Middle frontal gyrus (tissue), 1 donor: ENCODE data around the gene FAM120B.

ENCODE experiments used
- DNase-seq: peaks from one replicate; pipeline ENCODE4 v3.0.0-alpha.2; 2015; ENCODE audit warnings: low spot score; ENCODE audit errors: extremely low spot score

The FAM120B gene

DNA sequence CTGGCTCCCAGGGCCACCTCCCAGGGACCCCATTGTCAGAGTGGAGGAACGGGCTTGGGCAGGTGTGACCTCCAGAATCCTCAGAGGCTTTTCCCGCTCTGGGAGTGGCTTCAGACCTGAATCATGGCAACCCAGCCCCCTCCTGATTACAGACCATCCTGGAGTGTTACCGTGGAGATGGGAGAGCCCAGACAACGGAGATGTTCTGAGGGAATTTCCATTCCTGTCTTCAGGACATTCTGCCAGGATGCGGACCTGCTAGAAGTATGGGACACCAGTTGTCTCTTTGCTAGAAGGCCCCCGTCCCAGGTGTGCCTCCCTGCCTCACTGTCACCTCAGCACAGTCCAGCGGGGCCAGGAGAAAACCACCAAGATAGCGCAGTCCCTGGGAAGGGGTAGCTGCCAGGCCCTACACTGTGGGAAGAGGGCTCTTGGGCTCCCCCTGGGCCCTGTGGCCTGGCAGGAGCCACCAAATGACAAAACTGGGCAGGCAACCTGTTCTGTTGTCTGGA lies 136.6 kb downstream of the FAM120B start:
- DNase-seq = no peak

DNA sequence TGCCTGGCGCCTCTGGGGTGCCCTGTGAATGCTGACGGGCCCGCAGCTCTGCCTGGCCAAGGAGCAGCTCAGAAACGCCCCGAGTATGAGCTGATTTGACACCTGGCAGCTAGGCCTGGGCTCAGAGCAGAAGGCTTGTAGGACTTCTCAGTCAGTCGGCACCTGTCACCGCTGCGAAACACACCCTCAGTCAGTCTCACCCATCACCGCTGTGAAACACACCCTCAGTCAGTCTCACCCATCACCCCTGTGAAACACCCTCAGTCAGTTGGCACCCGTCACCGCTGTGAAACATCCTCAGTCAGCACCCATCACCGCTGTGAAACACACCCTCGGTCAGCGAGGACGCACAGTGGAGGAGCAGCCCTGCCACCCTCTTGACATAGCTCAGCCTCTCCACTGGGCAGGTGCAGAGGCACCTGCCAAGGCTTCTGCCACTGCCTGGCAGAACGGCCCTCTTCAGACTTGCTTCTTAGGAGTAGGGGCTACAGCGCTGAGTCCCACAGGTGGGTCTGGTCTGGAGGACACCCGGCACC lies 137.6 kb downstream of the FAM120B start:
- no peak for DNase-seq

DNA sequence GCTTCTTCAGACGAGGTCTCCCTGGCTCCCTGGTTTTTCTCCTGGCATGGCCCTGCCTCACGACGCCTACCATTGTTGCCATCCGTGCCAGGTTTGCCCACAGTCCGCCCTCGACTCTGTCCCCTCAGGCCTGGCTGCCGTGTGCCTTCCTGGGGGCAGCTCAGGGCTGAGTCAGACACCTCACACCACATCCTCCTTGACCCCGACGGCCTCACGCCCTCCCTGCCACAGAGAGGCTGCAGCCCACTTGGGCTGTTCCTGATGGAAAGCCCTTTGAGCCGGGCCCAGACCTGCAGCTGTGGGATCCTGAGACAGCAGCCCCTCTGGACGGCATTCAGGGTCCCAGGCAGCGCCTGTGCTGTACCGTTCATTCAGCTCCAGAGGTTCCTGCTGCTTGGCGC lies 138.3 kb downstream of the FAM120B start:
- no peak for DNase-seq

- no peak for DNase-seq
Observed at GRCh38 chr6:170445487-170445886, 138.9 kb downstream of the FAM120B start.

- no peak for DNase-seq
Observed at GRCh38 chr6:170445971-170446370, 139.4 kb downstream of the FAM120B start.

GRCh38 chr6:170446841-170447560 lies 140.4 kb downstream of the FAM120B start:
- DNase-seq = no peak

DNA sequence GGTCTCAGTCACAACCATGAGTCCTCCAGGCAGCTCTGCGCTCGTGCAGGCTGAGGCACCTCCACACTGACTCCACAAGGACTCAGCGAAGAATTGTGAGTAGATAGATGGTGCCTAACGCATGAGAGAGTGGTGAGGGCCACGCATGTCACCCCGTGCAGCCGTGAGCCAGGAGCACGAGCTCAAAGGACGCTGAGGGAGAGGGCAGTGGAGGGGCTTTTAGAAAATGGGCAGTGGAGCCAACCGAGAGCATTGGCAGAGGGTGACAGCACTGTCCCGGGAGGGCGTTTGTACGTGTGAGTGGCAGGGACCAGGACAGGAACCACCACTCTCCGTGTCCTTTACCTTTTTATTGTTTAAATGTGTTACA lies 141.0 kb downstream of the FAM120B start:
- DNase-seq = no peak

DNA sequence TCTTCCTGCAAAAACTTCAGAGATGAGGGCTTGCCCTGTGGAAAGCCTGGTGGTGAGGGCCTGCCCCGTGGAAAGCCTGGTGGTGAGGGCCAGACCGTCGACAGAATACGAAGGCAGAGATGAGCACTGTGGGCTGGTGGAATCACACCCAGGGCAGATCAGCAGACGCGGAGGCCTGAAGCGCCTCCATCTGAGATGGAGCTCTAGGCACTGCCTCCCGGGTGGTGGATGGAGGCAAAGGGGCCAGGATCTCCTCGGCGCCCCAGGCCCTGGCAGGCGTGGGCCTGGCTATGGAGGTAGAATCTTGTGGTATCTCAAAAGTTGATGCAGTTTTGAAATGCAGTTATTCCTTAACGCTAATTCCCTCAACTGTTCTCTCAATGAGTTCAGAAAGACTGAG lies 141.8 kb downstream of the FAM120B start:
- DNase-seq = no peak

- no peak for DNase-seq
Observed at GRCh38 chr6:170448751-170449630, 142.4 kb downstream of the FAM120B start.

GRCh38 chr6:170449835-170450753 lies 143.5 kb downstream of the FAM120B start:
- no peak for DNase-seq

DNA sequence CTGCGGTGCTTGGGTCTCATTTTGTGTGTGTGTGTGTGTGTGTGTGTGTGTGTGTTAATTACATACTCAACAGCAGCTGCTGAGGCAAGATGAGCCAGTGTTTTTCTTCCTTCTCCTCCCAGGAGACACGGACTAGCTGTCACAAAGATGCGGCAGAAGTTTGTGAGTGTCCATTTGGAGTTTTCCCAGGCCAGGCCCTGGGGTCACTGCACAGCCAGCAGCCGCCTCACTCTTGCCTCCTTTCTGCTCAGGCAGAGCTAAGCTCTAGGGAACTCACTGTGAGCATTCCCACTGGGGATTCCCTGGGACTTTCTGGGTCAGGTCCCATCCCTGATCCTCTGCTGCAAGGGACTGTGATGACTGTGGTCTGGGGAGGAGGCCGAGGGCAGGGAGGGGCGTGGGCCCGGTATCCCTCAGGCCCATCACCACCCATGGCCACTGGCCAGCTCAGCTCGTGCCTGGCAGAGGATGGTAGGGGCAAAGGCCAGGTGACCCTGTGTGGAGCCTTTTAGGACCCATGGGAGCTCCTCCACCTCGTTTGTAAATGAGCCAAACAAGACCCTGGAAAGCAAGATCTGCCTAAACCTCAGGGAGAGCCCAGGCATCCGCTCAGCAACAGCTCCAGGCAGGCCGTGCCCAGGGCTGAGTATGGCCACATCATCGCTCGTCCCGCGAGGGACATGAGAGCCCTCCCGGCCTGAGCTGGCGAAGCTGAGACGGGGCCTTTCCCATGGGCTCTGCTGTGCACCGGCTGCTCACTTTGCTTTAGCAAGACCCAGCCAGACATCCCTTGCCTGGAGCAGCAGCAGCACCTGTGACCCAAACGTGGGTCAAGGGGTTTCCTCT lies 144.6 kb downstream of the FAM120B start:
- DNase-seq = no peak

- DNase-seq = no peak
Observed at GRCh38 chr6:170451762-170452651, 145.4 kb downstream of the FAM120B start.

DNA sequence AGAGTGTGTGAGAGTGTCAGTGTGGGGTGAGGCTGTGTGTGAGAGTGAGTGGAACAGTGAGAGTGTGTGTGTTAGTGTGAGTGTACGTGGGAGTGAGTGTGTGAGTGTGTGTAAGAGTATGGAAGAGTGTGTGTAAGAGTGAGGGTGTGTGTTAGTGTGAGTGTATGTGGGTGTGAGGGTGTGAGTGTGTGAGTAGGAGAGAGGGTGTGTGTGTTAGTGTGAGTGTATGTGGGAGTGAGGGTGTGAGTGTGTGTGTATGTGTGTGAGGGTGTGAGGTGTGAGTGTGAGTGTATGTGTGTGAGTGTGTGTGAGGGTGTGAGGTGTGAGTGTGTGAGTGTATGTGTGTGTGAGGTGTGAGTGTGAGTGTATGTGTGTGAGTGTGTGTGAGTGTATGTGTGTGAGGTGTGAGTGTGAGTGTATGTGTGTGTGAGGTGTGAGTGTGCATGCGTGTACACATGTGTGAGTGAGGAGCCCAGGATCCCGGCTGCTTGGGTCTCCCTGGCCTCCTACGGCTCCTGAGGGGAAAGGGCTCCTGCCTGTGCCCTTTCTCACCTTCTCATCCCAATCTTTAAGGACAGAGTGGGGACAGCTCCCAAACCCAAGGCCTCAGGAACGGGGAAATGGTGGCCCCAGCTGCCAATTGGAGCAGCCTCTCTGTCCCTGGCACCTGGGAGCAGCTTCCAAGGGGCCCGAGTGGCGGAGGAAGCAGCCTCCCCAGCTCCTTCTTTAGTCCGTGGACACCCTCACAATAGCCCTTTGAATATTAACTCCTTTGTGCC lies 146.4 kb downstream of the FAM120B start:
- no peak for DNase-seq

DNA sequence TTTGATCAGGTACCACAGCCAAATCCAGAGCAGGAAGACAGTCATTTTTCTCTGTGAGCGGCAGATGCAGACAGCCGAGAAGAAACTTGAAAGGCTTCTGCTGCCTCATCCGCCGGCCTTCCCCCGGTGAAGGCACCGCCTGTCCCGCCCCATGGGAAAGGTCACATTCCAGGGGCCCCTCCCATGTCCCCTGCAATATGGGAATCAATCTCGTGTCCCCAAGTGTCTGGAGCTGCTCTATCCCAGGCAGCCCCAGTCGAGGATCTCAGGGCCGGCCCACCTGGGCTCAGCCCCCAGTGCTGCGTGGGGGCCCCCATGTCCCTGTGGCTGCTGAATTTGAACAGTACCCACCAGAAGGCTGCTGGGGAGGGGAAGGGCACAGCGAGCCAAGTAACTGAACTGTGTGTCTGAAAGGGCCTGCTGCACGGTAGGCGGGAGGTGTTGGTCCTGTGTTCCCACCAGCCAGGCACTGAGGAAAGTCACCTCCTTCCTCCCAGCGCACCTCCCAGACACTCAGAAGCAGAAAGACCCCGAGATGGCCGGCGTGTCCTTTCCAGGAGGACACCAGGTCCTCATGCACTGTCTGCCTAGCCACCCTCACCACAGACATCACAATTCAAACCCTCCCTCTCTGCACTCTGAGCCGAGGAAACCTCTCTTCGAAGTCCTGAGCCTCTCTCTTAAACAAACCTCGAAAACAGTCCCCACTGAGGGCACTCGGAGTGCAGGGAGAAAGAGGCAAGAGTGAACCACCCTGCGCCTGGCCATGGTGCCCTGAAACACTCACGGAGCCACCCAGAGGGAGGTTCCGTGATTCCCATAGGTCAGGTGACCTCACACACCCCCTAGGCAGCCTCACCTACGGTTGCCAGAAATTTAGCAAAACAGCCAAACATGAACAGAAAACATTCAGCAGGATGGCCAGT lies 147.3 kb downstream of the FAM120B start:
- no peak for DNase-seq

DNA sequence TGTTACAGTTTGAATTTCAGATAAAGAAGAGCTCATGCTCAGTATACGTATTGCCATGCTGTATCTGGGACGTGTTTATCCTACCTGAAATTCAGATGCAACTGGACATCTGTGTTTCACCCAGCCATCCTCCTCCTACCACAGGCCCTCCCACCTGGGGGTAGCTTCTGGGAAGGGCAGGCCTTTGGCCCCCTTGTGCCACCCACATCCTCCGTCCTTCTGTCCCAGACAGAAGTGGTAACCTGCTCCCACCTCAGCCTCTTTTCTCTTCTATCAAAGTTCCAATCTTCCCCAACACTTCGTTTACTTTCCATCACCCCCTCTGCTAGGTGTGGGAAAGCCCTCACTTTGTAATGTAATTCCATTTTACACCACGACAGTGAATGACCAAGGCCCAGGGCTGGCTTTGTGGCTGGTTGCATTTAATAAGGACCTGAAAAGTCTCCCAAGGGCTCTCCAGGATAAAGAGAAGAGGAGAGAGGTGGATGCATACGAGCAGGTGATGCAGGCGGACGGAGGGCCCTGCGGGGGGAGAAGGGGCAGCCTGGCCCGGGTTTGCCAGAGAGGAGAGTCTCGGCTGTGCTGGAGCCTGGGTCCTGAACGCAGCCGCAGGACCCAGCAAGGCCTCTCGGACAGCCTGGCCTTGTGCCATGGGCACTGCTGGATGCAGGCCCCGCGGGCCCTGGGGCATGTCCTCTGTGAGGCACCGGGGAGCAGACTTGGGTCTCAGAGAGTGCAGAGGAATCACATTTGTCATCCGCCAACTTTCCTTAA lies 148.1 kb downstream of the FAM120B start:
- DNase-seq = no peak

DNA sequence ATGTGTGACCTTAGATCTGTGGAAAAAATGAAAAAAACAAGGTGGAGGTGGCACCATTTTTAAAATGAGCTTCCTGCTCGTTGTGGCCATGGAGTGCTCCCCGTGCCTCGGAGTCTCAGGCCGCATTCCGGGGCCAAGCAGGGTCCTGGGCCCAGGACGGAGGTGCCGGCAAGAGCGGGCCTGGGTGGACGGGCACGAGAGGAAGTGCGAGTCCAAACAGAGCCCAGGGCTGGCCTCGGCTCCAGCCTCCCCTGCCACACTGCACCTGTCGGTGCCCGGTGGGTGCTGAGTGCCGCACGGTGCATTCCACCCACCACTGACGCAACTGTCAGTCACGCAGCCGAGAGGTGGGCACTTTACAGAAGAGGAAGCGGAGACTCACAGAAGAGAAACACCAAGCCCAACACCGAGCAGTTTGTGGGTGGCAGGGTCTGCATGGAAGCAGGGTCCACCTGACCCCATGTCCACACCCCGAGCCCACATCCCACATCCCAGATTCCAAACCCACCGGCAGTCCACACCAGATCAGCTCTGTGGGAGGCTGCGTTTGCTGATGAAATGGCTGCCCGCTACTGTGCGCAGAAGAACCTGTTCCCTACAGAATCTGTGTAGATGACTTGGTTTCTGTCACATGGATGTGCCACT lies 148.9 kb downstream of the FAM120B start:
- no peak for DNase-seq
